Measurements from ENCODE around the gene POLR3E.

GRCh38 chr16:22353933-22354541 lies 56.8 kb downstream of the POLR3E start:
- no peak for TF ChIP-seq CTCF (IDR thresholded peaks at IDR 0.05)
- no peak for TF ChIP-seq EP300 (IDR thresholded peaks at IDR 0.05)

All from gastroesophageal sphincter (tissue), 3 donors.